ENCODE results near the gene TUBB.

DNA sequence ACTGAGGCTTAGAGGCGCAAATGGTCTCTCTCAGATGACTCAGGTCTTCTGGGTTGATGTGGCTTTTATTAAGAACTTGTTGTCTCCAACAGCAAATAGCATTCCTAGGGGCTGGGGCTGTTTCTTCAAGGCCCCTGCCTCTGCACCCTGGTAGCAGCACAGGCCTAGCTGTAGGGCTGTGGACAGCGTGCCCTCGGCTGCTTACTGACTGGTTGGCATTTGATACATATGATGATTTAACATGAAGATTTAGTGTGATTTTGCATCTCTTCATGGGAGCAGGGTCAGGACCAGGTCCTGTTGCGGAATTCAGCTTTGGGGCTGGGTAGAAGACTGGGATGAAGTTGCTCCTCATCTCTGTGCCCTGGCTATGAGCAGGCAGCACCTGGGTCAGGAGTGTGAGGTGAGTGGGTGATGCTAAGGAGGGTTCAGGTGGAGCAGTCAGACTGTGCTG lies 48.5 kb downstream of the TUBB start:
- TF ChIP-seq, protein P1, sequence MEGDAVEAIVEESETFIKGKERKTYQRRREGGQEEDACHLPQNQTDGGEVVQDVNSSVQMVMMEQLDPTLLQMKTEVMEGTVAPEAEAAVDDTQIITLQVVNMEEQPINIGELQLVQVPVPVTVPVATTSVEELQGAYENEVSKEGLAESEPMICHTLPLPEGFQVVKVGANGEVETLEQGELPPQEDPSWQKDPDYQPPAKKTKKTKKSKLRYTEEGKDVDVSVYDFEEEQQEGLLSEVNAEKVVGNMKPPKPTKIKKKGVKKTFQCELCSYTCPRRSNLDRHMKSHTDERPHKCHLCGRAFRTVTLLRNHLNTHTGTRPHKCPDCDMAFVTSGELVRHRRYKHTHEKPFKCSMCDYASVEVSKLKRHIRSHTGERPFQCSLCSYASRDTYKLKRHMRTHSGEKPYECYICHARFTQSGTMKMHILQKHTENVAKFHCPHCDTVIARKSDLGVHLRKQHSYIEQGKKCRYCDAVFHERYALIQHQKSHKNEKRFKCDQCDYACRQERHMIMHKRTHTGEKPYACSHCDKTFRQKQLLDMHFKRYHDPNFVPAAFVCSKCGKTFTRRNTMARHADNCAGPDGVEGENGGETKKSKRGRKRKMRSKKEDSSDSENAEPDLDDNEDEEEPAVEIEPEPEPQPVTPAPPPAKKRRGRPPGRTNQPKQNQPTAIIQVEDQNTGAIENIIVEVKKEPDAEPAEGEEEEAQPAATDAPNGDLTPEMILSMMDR (IDR thresholded peaks at IDR 0.05): no peak
- no peak for TF ChIP-seq EZH2 (IDR thresholded peaks at IDR 0.05; ENCODE audit: borderline replicate concordance, insufficient read depth, low read depth, low read length, poor library complexity, severe bottlenecking)

Measured in B cell (primary cell).